Nephron progenitor cell (in vitro differentiated cells): ENCODE results near the gene TIAM1.
A peak's percentile ranks its signal among the peaks of the same experiment; 100 is the strongest.

Experiments
- DNase-seq: peaks from one replicate; pipeline ENCODE4 v3.0.0; 2021
- H3K27ac Mint-ChIP-seq: 2 replicates; pipeline ENCODE4 v1.8.0; 2021; ENCODE audit warnings: mild to moderate bottlenecking, moderate library complexity, mixed read lengths
- H3K27me3 Mint-ChIP-seq: 2 replicates; pipeline ENCODE4 v1.8.0; 2021; ENCODE audit warnings: mild to moderate bottlenecking, low read depth, mixed read lengths; ENCODE audit not compliant: poor library complexity
- H3K36me3 Mint-ChIP-seq: 2 replicates; pipeline ENCODE4 v1.8.0; 2021; ENCODE audit warnings: low read depth, mixed read lengths
- H3K4me1 Mint-ChIP-seq: 2 replicates; pipeline ENCODE4 v1.8.0; 2021; ENCODE audit warnings: mixed read lengths
- H3K4me3 Mint-ChIP-seq: 2 replicates; pipeline ENCODE4 v1.8.0; 2021; ENCODE audit warnings: mild to moderate bottlenecking, moderate library complexity, mixed read lengths
- H3K9me3 Mint-ChIP-seq: 2 replicates; pipeline ENCODE4 v1.8.0; 2021; ENCODE audit warnings: mild to moderate bottlenecking, moderate library complexity, mixed read lengths
- CTCF ChIP-seq: fragments of 200-600 bp; sonication (generic); IDR thresholded peaks from 2 replicates; pipeline ENCODE4 v1.5.0; 2021; ENCODE audit warnings: antibody characterized with exemption

Gene TIAM1

DNA sequence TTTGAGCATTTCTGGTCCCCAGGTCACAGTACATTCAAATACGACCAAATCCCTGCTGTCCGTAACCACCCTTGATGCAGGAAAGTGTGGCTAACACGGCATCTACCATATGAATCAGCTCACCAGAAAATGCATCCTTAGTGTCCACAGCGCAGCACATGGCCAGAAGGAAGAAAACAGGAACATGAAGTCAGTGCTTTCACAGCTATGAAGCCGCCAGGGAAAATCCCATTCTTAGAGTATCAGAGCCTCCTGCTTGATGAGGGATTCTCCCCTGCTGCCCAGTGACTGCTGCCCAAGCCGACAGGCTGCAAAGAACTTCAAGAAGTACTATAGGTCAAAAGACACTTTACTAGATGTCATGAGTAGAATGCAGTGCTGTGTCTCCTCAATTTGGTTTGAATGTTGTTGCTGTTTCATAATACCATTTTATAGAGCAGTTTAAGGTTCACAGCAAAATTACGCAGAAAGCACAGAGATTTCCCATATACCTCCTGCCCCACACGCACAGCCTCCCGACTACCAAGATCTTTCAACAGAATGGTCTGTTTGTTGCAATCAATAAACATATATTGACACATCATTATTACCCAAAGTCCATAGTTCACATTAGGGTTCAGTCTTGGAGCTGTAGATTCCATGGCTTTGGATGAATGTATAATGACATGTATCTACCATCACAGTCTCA is 14.5 kb downstream of the TIAM1 start:
- H3K9me3 Mint-ChIP-seq = peaks cover 32% of the 10 kb centered on the region
- H3K4me3 Mint-ChIP-seq = no peak overlapping the region
- peaks cover 78% of the 10 kb centered on the region for H3K36me3 Mint-ChIP-seq
- DNase-seq = no peak
- H3K4me1 Mint-ChIP-seq = peaks cover 6% of the 10 kb centered on the region
- no peaks in the 10 kb centered on the region for H3K27me3 Mint-ChIP-seq
- TF ChIP-seq CTCF = no peak
- H3K27ac Mint-ChIP-seq = no peak overlapping the region

DNA sequence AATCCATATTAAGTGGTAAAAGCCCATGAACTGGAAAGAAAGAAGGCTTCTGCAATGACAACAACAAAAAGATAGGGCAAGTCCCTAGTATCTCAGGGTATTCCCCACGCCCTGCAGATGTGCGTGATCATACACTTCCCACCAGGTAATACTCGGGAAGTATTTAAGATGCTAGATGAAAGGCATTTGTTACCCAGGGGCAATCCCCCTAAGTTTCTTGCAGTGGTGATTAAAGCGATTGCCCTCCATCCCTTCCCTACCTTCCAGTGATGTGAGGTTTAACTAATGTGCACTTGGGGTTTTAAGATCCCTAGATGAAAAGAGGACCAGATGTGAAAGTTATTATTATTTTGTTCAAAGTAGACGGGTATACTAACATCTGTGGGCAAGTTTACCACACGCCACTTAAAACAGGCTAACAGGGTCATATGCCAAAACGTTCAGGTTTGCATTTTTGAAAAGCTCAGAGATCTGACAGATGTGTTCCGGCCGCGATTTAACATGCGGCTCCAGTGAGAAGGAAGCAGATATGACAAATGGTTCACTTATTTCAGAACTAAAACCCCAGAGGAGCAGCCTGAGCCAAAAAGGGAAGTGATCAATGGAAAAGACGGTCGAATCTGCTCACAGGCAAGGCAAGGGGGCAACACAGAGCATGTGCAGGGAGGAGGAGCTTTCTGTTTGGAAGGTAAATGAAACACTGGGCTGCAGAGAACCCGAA is 17.4 kb downstream of the TIAM1 start:
- H3K27ac Mint-ChIP-seq = peak overlapping the region; percentile 51
- DNase-seq = no peak
- no peak for TF ChIP-seq CTCF
- H3K27me3 Mint-ChIP-seq = no peaks in the 10 kb centered on the region
- H3K4me3 Mint-ChIP-seq = no peak overlapping the region
- peaks cover 74% of the 10 kb centered on the region for H3K36me3 Mint-ChIP-seq
- H3K9me3 Mint-ChIP-seq = peaks cover 24% of the 10 kb centered on the region
- H3K4me1 Mint-ChIP-seq = no peaks in the 10 kb centered on the region

GRCh38 chr21:31318971-31319370 is 25.1 kb downstream of the TIAM1 start:
- Mint-ChIP-seq H3K27ac (peak overlapping the region; percentile 68), H3K27me3 (no peaks in the 10 kb centered on the region), H3K36me3 (peaks cover 55% of the 10 kb centered on the region), H3K9me3 (peaks cover 7% of the 10 kb centered on the region), H3K4me1 (peaks cover 14% of the 10 kb centered on the region), H3K4me3 (no peak overlapping the region)
- DNase-seq = no peak
- no peak for TF ChIP-seq CTCF

GRCh38 chr21:31317688-31318087 is 26.4 kb downstream of the TIAM1 start:
- Mint-ChIP-seq H3K27ac (peak overlapping the region; percentile 47), H3K9me3 (peaks cover 7% of the 10 kb centered on the region), H3K4me3 (no peak overlapping the region), H3K36me3 (peaks cover 52% of the 10 kb centered on the region), H3K27me3 (no peaks in the 10 kb centered on the region), H3K4me1 (peaks cover 21% of the 10 kb centered on the region)
- TF ChIP-seq CTCF = no peak
- no peak for DNase-seq

DNA sequence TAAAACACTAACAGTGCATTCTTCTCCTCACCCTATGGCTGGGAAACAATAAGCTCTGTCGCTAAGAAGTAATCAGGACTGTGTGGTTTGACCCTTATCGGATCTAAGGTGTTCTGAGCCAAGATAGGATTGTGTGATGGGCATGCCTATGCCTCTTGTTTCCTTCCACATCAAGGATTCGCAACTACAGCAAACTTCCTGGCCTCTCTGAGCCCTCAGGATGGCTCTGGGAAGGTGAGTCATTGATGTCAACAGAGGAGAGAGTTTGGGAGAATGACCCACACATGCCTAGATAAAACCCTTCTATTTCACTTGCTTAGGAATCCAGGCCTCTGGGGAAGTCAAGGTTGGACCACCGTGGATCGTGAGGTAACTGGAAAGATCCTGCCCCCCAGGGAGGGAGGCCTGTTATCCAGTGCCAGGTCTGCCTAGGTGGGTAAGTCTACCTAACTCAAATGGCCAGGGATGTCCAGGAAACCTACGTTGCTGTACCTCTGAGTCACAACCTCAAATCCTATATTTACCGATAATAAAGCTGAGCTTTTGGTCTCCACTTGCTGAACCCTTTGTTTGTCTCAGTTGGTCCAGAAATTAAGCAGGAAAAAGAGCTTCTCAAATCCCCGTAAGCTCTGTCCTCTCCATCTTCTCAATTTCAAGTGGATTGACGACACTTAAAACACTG is 27.4 kb downstream of the TIAM1 start:
- no peak for TF ChIP-seq CTCF
- H3K27me3 Mint-ChIP-seq = no peaks in the 10 kb centered on the region
- no peak for DNase-seq
- peaks cover 21% of the 10 kb centered on the region for H3K4me1 Mint-ChIP-seq
- H3K9me3 Mint-ChIP-seq = peaks cover 7% of the 10 kb centered on the region
- peak overlapping the region; percentile 86 for H3K27ac Mint-ChIP-seq
- no peak overlapping the region for H3K4me3 Mint-ChIP-seq
- peaks cover 52% of the 10 kb centered on the region for H3K36me3 Mint-ChIP-seq
